BJ (cell line): ENCODE data around the gene CCDC71. TPM values are rescaled to one million over a fixed set of nuclear protein-coding genes. Genes with fewer than 3 reads are reported as not detected.

Source experiments
- CTCF ChIA-PET: fragments of 350-600 bp; formaldehyde crosslinking; extraction: SDS; loops from one replicate; lab custom pipeline; 2021; ENCODE audit warnings: antibody characterized with exemption, inconsistent platforms; lab: Yijun Ruan, JAX
- POLR2A ChIA-PET: fragments of 300-600 bp; sonication (Branson Sonifier 250); formaldehyde crosslinking; extraction: SDS; loops from one replicate; lab custom pipeline; 2021; ENCODE audit warnings: antibody characterized with exemption; lab: Charles Lee
- DNase-seq: peaks from one replicate; pipeline ENCODE4 v3.0.0-alpha.2; 2011; ENCODE audit warnings: low read depth
- H3K27me3 ChIP-seq: 2 replicates; pipeline ENCODE4 v1.6.0; 2011; ENCODE audit warnings: low read length; ENCODE audit not compliant: control insufficient read depth, insufficient read depth
- H3K36me3 ChIP-seq: 2 replicates; pipeline ENCODE4 v1.5.1; 2011; ENCODE audit warnings: low read length; ENCODE audit not compliant: control insufficient read depth, insufficient read depth
- H3K4me3 ChIP-seq: 2 replicates; pipeline ENCODE4 v1.5.1; 2011; ENCODE audit warnings: low read depth, mild to moderate bottlenecking, control low read depth, low read length
- polyA plus RNA-seq: library from polyadenylated mRNA; depleted of rRNA; stranded (reverse); fragments of >200 nt; gene quantifications from 2 replicates; pipeline ENCODE4 v1.2.3, GENCODE V29; 2011
- TF ChIP-seq, protein P1 (sequence below): IDR thresholded peaks from 2 replicates; pipeline ENCODE4 v1.5.1; 2011; ENCODE audit warnings: low read depth, mild to moderate bottlenecking, control low read depth, inconsistent platforms, low read length, moderate library complexity; ENCODE audit not compliant: insufficient read depth

CCDC71 gene
- polyA plus RNA-seq, 1 experiment, result 33.3 TPM

DNA sequence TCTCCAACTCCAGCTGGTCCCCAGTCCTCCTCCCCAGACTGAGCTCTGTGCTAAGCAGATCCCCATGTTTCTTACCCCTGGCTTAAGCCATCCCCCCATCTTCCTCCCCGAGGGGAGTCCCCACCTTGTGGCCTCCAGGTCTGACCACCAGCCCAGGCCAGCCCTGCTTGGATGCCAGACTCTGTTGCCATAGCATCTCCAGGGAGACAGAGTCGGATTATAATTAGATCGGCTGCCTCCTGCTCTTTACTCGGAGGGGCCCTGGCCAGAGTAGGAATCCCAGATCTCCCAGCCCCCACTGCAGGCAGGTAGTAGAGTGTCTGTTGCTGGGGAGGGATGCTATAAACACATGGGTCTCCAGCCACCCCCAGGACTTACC, 7.7 kb upstream of the CCDC71 start:
- CTCF ChIA-PET, result interaction anchor here (1.1 kb wide), 2 partner anchors 52 to 80 kb away, joined by 3 read pairs; partner anchors contain the start of gene QRICH1
- POLR2A ChIA-PET, result no interaction called here
- Histone ChIP-seq H3K36me3 (peaks cover 15% of the 10 kb centered on the region), H3K27me3 (no peaks in the 10 kb centered on the region), H3K4me3 (no peak overlapping the region)
- DNase-seq, result no peak
- TF ChIP-seq, protein P1, sequence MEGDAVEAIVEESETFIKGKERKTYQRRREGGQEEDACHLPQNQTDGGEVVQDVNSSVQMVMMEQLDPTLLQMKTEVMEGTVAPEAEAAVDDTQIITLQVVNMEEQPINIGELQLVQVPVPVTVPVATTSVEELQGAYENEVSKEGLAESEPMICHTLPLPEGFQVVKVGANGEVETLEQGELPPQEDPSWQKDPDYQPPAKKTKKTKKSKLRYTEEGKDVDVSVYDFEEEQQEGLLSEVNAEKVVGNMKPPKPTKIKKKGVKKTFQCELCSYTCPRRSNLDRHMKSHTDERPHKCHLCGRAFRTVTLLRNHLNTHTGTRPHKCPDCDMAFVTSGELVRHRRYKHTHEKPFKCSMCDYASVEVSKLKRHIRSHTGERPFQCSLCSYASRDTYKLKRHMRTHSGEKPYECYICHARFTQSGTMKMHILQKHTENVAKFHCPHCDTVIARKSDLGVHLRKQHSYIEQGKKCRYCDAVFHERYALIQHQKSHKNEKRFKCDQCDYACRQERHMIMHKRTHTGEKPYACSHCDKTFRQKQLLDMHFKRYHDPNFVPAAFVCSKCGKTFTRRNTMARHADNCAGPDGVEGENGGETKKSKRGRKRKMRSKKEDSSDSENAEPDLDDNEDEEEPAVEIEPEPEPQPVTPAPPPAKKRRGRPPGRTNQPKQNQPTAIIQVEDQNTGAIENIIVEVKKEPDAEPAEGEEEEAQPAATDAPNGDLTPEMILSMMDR, result no peak

DNA sequence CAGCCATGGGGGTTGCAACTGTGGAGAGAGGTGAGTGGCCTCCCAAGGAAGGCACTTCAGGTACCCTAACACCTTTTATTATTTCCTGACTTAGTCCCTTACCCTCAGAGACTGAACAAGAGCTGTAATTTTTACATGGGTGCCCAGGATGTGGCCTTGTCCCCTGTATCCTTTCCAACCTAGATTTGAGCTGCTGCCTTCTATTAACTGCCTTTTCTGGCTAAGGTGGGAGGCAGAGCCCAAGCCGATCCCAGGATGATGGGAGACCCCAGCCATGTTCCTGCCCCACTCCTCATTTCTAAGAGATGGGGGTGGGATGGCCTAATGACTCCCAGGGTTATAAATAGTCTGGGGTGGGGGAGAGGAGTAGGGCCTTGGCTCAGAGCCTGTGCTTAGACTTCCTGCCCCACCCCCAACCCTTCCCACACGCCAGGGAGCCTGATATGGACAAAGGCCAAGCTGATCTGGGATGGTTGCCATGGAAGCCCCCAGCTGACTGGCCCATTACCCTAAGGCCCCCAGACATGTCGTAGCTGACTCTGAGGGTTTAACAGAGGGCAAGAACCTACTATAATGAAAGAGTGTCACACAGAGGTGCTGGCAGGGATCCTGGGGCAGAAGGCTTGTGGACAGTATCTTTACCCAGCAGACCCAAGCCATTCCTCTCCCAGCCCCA, 7.1 kb upstream of the CCDC71 start:
- Histone ChIP-seq H3K27me3 (no peaks in the 10 kb centered on the region), H3K36me3 (peaks cover 15% of the 10 kb centered on the region), H3K4me3 (no peak overlapping the region)
- TF ChIP-seq, protein P1, result no peak
- POLR2A ChIA-PET, result no interaction called here
- CTCF ChIA-PET, result interaction anchor here (1.1 kb wide), 2 partner anchors 52 to 79 kb away, joined by 3 read pairs; partner anchors contain the start of gene QRICH1
- no peak for DNase-seq

DNA sequence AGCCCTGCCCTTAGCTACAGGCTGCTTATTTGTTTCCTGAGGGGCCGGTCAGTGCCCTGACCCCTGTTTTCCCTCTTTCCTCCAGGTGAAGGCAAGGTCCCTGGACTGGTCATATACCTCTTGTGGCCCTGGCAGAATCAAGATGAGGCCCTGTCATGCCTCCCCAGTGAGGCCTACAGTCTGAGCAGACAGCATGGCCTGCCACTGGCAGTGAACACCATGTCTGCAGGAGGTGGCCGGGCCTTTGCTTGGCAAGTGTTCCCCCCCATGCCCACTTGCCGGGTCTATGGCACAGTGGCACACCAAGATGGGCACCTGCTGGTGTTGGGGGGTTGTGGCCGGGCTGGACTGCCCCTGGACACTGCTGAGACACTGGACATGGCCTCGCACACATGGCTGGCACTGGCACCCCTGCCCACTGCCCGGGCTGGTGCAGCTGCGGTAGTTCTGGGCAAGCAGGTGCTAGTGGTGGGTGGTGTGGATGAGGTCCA, 6.5 kb upstream of the CCDC71 start:
- Histone ChIP-seq H3K4me3 (peak overlapping the region; percentile 80), H3K27me3 (no peaks in the 10 kb centered on the region), H3K36me3 (peaks cover 15% of the 10 kb centered on the region)
- DNase-seq, result no peak
- ChIA-PET POLR2A (no interaction called here), CTCF (interaction anchor here (1.1 to 1.9 kb wide), 3 partner anchors 79 to 272 kb away, joined by 3 to 7 read pairs (median 6); partner anchors contain the start of genes QRICH1 and USP4)
- TF ChIP-seq, protein P1, result no peak

GRCh38 chr3:49171775-49172500, 5.8 kb upstream of the CCDC71 start:
- Histone ChIP-seq H3K27me3 (no peaks in the 10 kb centered on the region), H3K36me3 (peaks cover 15% of the 10 kb centered on the region), H3K4me3 (peak overlapping the region; percentile 80)
- ChIA-PET POLR2A (interaction anchor here (0.5 kb wide), 1 partner anchor 501 kb away, joined by 3 read pairs; no protein-coding TSS in a partner anchor), CTCF (interaction anchor here (0.8 to 2.5 kb wide), 15 partner anchors 9 to 289 kb away, joined by 3 to 25 read pairs (median 6); partner anchors contain the start of genes C3orf62, LAMB2 and USP4)
- TF ChIP-seq, protein P1, result no peak
- no peak for DNase-seq
